ENCODE data around the gene SAPCD2.

SAPCD2 gene

DNA sequence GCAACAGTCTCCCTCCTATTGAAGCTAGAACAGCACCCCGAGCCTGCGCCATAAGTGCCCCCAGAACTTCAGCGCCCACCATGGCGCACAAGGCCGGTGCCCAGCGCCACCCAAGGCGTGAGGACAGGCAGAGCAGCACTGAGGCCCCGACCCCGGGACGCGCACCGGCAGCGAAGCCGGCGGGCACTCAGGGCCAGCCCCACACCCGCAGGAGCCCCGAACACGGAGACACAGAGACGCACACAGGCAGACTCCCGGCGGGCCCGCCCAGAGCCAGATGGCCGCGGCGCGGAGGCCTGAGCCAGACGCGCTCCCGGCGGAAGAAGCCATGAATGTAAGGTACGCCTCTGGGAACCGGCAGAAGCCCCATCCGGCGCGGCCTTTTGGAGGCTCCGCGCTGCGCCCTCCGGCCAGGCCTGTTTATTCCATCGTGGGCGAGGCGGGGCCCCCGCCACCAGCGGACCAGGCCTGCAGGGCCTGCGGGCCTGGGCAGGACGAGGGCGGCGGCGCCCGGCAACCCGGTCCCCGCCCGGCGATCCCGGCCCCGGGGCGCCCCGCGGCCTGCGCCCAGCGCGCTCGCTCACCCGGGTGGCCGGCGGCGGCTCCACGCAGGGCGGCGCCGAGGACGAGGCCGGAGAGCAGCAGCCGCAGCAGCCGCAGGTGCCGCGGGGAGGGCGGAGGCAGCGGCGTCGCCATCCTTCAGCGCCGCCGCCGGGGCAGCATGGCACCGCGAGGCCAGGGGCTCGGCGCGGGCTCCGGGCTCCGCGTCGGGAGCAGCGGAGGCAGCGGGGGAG, 24.9 kb downstream of the SAPCD2 start:
- Mint-ChIP-seq H3K4me1 (no peaks in the 10 kb centered on the region), H3K27ac (no peak overlapping the region), H3K27me3 (ENCODE audit: low read depth) (peaks cover 60% of the 10 kb centered on the region), H3K9me3 (no peaks in the 10 kb centered on the region), H3K36me3 (ENCODE audit: low read depth) (no peaks in the 10 kb centered on the region), H3K4me3 (peak overlapping the region; percentile 70 to 80 (median 80))
- TF ChIP-seq, protein P1, sequence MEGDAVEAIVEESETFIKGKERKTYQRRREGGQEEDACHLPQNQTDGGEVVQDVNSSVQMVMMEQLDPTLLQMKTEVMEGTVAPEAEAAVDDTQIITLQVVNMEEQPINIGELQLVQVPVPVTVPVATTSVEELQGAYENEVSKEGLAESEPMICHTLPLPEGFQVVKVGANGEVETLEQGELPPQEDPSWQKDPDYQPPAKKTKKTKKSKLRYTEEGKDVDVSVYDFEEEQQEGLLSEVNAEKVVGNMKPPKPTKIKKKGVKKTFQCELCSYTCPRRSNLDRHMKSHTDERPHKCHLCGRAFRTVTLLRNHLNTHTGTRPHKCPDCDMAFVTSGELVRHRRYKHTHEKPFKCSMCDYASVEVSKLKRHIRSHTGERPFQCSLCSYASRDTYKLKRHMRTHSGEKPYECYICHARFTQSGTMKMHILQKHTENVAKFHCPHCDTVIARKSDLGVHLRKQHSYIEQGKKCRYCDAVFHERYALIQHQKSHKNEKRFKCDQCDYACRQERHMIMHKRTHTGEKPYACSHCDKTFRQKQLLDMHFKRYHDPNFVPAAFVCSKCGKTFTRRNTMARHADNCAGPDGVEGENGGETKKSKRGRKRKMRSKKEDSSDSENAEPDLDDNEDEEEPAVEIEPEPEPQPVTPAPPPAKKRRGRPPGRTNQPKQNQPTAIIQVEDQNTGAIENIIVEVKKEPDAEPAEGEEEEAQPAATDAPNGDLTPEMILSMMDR (IDR thresholded peaks at IDR 0.05; ENCODE audit: unreplicated experiment in 3 of 3), result no peak

DNA sequence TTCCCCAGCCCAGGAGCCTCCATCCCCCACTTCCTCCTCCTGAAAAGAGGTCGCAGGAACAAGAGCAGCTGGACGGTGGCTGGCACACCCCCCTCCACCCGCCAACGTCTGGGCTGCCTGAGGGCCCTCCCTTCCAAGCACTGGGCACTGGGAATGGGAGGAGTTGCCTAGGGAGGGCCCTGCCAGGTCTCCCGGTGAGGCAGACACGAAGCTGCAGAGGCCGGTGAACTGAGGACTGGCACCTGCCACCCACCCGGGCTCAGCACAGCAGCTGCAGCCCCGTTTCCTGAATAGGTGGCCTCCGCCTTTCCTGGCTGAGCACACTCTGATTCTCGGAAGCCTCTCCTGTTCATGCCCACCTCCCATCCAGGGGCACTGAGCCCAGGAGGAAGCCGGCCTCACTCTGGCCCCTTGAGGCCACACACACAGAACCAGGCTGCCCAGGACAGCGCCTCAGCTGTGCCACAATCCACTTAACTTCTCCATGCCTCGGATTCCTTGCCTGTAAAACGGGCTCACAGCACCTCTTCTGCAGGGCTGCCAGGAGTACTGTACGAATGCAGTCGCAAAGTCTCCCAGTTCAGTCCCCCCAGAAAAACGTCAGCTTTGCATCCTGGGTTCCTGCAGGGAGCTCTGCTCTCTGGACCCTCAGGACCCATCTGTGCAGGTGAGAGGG, 25.7 kb downstream of the SAPCD2 start:
- Mint-ChIP-seq H3K27me3 (ENCODE audit: low read depth) (peaks cover 52% of the 10 kb centered on the region), H3K4me1 (no peaks in the 10 kb centered on the region), H3K27ac (no peak overlapping the region), H3K4me3 (peak overlapping the region; percentile 61 to 74 (median 72)), H3K9me3 (no peaks in the 10 kb centered on the region), H3K36me3 (ENCODE audit: low read depth) (no peaks in the 10 kb centered on the region)
- TF ChIP-seq, protein P1 (IDR thresholded peaks at IDR 0.05; ENCODE audit: unreplicated experiment in 3 of 3), result no peak

DNA sequence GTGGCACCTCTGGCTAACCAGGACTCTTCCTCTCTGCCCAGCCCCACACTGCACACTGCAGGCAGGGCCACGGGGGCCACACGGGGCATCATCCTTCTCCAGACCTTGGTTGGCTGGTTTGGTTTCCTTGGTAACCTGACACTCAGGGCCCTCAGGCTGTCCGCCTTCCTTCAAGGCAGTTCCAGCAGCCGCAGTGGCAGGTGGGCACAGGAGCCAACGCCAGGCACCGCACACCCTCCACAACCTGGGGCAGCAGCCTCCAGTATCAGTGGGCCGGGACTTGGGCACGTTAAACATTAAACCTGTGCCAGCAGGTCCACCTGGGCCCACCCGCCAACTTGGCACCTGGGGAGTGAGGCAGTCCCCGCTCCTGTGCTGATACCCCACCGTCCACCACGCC, 26.3 kb downstream of the SAPCD2 start:
- TF ChIP-seq, protein P1 (IDR thresholded peaks at IDR 0.05; ENCODE audit: unreplicated experiment in 3 of 3), result no peak
- Mint-ChIP-seq H3K27me3 (ENCODE audit: low read depth) (peaks cover 46% of the 10 kb centered on the region), H3K9me3 (no peaks in the 10 kb centered on the region), H3K4me1 (no peaks in the 10 kb centered on the region), H3K36me3 (ENCODE audit: low read depth) (no peaks in the 10 kb centered on the region), H3K4me3 (no peak overlapping the region), H3K27ac (no peak overlapping the region)

DNA sequence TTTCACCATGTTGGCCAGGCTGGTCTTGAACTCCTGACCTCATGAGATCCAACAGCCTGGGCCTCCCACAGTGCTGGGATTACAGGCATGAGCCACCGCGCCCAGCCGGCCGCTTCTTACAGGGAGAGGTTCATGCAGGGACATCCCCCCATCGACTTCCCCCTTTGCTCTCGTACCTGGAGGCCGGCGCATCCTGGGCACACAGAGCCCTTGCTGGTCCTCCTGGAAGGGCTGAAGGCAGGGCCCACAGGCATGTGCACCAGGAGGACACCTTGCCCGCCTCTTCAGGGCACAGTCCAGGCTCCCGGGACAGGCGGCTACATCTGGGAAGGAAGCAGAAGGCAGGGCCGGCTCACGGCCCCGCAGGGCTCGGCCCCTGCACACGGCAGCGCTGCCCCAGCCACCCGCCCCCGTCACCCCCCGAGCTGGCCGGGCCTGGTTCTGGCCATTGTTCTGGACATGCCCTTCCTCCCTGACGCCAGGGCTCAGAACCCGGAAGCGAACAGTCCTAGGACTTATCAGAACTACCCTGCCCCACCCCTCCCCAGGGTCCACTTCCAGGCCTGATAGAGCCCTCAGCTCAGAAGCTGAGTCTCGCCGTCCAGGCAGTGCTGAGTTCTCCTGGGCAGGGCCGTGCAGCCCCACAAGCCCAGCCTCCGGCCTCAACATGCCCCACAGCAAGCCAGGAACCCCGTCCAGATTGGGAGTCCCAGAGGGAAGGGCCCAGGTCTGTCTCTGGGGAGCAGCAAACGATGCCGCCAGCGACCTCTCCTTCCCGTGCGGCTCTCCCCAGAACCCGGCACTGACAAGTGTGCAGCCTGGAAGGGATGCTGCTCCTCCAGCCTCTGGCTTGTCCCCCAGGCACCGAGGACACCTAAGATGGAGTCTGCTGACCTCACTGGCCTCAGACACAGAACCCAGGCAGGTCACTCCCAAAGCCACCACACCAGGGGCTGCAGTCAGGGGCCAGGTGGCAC, 27.3 kb downstream of the SAPCD2 start:
- peak overlapping the region in 1 of 3 experiments; percentile 48 for H3K4me3 Mint-ChIP-seq
- TF ChIP-seq, protein P1 (IDR thresholded peaks at IDR 0.05; ENCODE audit: unreplicated experiment in 3 of 3), result no peak
- H3K4me1 Mint-ChIP-seq, result no peaks in the 10 kb centered on the region
- no peak overlapping the region for H3K27ac Mint-ChIP-seq
- H3K9me3 Mint-ChIP-seq, result no peaks in the 10 kb centered on the region
- no peaks in the 10 kb centered on the region for H3K36me3 Mint-ChIP-seq (ENCODE audit: low read depth)
- peaks cover 39% of the 10 kb centered on the region for H3K27me3 Mint-ChIP-seq (ENCODE audit: low read depth)

DNA sequence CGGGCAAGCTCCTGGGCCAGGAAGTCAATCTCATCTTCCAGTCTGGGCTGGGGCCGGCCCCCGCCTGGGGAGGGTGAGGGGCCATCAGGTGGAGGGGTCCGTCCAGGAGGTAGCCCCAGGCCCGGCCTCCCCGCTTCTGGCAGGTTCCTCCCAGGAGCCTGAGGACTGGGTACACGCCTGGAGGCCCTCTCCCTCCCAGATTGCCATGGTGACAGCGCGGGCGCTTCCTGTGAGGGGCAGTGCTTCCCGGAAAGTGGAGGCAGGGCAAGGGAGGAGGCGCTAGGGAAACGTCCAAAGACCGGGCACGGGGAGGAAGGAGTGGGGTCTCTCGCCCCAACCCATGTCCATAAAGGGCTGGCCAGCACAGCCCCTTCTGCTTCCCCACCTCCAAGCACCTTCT, 29.2 kb downstream of the SAPCD2 start:
- no peaks in the 10 kb centered on the region for H3K9me3 Mint-ChIP-seq
- H3K27me3 Mint-ChIP-seq (ENCODE audit: low read depth), result peaks cover 20% of the 10 kb centered on the region
- H3K4me3 Mint-ChIP-seq, result no peak overlapping the region
- no peak overlapping the region for H3K27ac Mint-ChIP-seq
- no peaks in the 10 kb centered on the region for H3K36me3 Mint-ChIP-seq (ENCODE audit: low read depth)
- TF ChIP-seq, protein P1 (IDR thresholded peaks at IDR 0.05; ENCODE audit: unreplicated experiment in 3 of 3), result no peak
- no peaks in the 10 kb centered on the region for H3K4me1 Mint-ChIP-seq
